Tibial nerve (tissue), 4 donors: Measurements from ENCODE around the gene CRY1.

Experiments
- CTCF ChIP-seq, 5 experiments: fragments of 200-600 bp in 3 of 5; fragments of 450-650 bp in 2 of 5; sonication (generic) in 3 of 5; IDR thresholded peaks; one replicate each; pipeline ENCODE4 v1.5.1; 2016 to 2019; ENCODE audit warnings: antibody characterized with exemption in 5 of 5, mild to moderate bottlenecking in 3 of 5, moderate library complexity in 2 of 5
- EP300 ChIP-seq, 2 donors: sonication (generic); formaldehyde crosslinking; IDR thresholded peaks; one replicate each; pipeline ENCODE4 v1.6.1; 2017; ENCODE audit warnings: antibody characterized with exemption in 2 of 2, mild to moderate bottlenecking in 1 of 2
- POLR2A ChIP-seq, 2 donors: fragments of 450-650 bp; IDR thresholded peaks; one replicate each; pipeline ENCODE4 v1.6.1; 2017; ENCODE audit warnings: antibody characterized with exemption in 2 of 2, mild to moderate bottlenecking in 2 of 2, moderate library complexity in 2 of 2

GRCh38 chr12:106957583-106957982 lies 135.8 kb downstream of the CRY1 start:
- TF ChIP-seq CTCF (IDR thresholded peaks at IDR 0.05) = no peak
- TF ChIP-seq POLR2A (IDR thresholded peaks at IDR 0.05) = no peak
- no peak for TF ChIP-seq EP300 (IDR thresholded peaks at IDR 0.05)
